Loucy (cell line): ENCODE results near the gene CDK11B.

ENCODE experiments used
- CTCF ChIP-seq: fragments of 200-600 bp; sonication (generic); conservative IDR thresholded peaks from 2 replicates; pipeline ENCODE4 v1.5.1; 2014; ENCODE audit warnings: mild to moderate bottlenecking, antibody characterized with exemption, low read length
- EZH2phosphoT487 ChIP-seq: fragments of 200-600 bp; IDR thresholded peaks from 2 replicates; pipeline ENCODE4 v1.6.1; 2018; ENCODE audit warnings: antibody characterized with exemption, mild to moderate bottlenecking, moderate library complexity, borderline replicate concordance

- TF ChIP-seq CTCF: no peak
- no peak for TF ChIP-seq EZH2phosphoT487
These were observed 46.8 kb downstream of the CDK11B start for GRCh38 chr1:1612104-1612400.
